Endothelial cell of umbilical vein (primary cell): ENCODE results near the gene WNT11. TPM values are rescaled to one million over a fixed set of nuclear protein-coding genes. Genes with fewer than 3 reads are reported as not detected.

Experiments used
- BruUV-seq: library from RNA; stranded (reverse); fragments of 400-500 nt; replicated peaks from 2 replicates; lab custom pipeline; 2021; lab: Mats Ljungman, UMichigan
- CTCF ChIA-PET: fragments of 300-600, 350-600 bp; sonication (Branson Sonifier 250); formaldehyde crosslinking; loops from one replicate; lab custom pipeline; 2021; ENCODE audit warnings: antibody characterized with exemption, inconsistent platforms; lab: Charles Lee
- POLR2A ChIA-PET: fragments of 300-600, 350-600 bp; sonication (Branson Sonifier 250); formaldehyde crosslinking; loops from one replicate; lab custom pipeline; 2021; ENCODE audit warnings: antibody characterized with exemption, inconsistent platforms; lab: Charles Lee
- DNase-seq: peaks from one replicate; pipeline ENCODE4 v3.0.0-alpha.2; 2011; ENCODE audit warnings: low read depth, low spot score
- FAIRE-seq: peaks from 2 replicates; lab custom pipeline; 2011; peaks lifted over from hg19 to GRCh38; lab: Jason Lieb, UNC
- H2AFZ ChIP-seq: 2 replicates; pipeline ENCODE4 v1.6.0; 2012; ENCODE audit warnings: low read depth, low read length, control low read depth, inconsistent platforms
- H3K27ac ChIP-seq: 2 replicates; pipeline ENCODE4 v1.5.1; 2011; ENCODE audit warnings: low read depth, mild to moderate bottlenecking, control low read depth, low read length, moderate library complexity; ENCODE audit not compliant: insufficient read depth
- H3K27me3 ChIP-seq, 2 experiments: 2 replicates each; pipeline versions ENCODE4 v1.6.0 to v1.6.1; 2011; ENCODE audit warnings: low read length in 2 of 2, mixed read lengths in 1 of 2; ENCODE audit not compliant: control insufficient read depth in 2 of 2, insufficient read depth in 2 of 2
- H3K36me3 ChIP-seq, 2 experiments: 2 replicates in 1 of 2; 3 replicates in 1 of 2; pipeline ENCODE4 v1.5.1; 2011; ENCODE audit warnings: low read length in 2 of 2, mild to moderate bottlenecking in 1 of 2, moderate library complexity in 1 of 2; ENCODE audit not compliant: control insufficient read depth in 2 of 2, insufficient read depth in 2 of 2; ENCODE audit errors: extremely low read depth in 1 of 2
- H3K4me1 ChIP-seq: 3 replicates; pipeline ENCODE4 v1.5.1; 2011; ENCODE audit warnings: mild to moderate bottlenecking, low read length; ENCODE audit not compliant: control insufficient read depth, insufficient read depth; ENCODE audit errors: extremely low read depth
- H3K4me2 ChIP-seq: 2 replicates; pipeline ENCODE4 v1.6.1; 2011; ENCODE audit warnings: low read length, control low read depth, mixed read lengths; ENCODE audit not compliant: insufficient read depth
- H3K4me3 ChIP-seq, 3 experiments: fragments of 200-600 bp in 1 of 3; sonication (generic), shearing (Covaris generic) in 1 of 3; replicated peaks in 1 of 3; 2 replicates each; pipeline ENCODE4 v1.5.1; 2011 to 2016; ENCODE audit warnings: control low read depth in 3 of 3, low read length in 3 of 3, mild to moderate bottlenecking in 2 of 3, inconsistent platforms in 1 of 3, low read depth in 1 of 3, moderate library complexity in 1 of 3; ENCODE audit not compliant: insufficient read depth in 1 of 3
- H3K79me2 ChIP-seq: 2 replicates; pipeline ENCODE4 v1.6.0; 2012; ENCODE audit warnings: low read length, inconsistent platforms; ENCODE audit not compliant: control insufficient read depth, insufficient read depth
- H3K9ac ChIP-seq: replicated peaks from 2 replicates; pipeline ENCODE3; 2011; ENCODE audit warnings: low read length, control low read depth; ENCODE audit not compliant: insufficient read depth; ENCODE audit errors: extremely low read depth
- H3K9me1 ChIP-seq: replicated peaks from 3 replicates; pipeline ENCODE4 v1.6.0; 2011; ENCODE audit warnings: mild to moderate bottlenecking, low read length; ENCODE audit not compliant: control insufficient read depth, insufficient read depth; ENCODE audit errors: extremely low read depth
- H3K9me3 ChIP-seq: replicated peaks from 2 replicates; pipeline ENCODE4 v1.5.1; 2012; ENCODE audit warnings: low read length, inconsistent platforms; ENCODE audit not compliant: control insufficient read depth, insufficient read depth
- H4K20me1 ChIP-seq: replicated peaks from 2 replicates; pipeline ENCODE3; 2011; ENCODE audit warnings: mild to moderate bottlenecking, low read length; ENCODE audit not compliant: control insufficient read depth, insufficient read depth; ENCODE audit errors: extremely low read depth
- EZH2 ChIP-seq: IDR thresholded peaks from 2 replicates; pipeline ENCODE4 v1.6.1; 2012; ENCODE audit warnings: borderline replicate concordance, low read depth, mild to moderate bottlenecking, moderate library complexity, low read length, inconsistent platforms; ENCODE audit not compliant: severe bottlenecking
- FOS ChIP-seq: IDR thresholded peaks from 2 replicates; pipeline ENCODE4 v1.6.1; 2011; ENCODE audit warnings: mild to moderate bottlenecking, low read length, moderate library complexity, borderline replicate concordance; ENCODE audit not compliant: insufficient read depth
- GATA2 ChIP-seq: IDR thresholded peaks from 2 replicates; pipeline ENCODE4 v1.7.0; 2011; ENCODE audit warnings: low read depth, mild to moderate bottlenecking, moderate library complexity, mixed read lengths, low read length; ENCODE audit not compliant: insufficient read length, insufficient read depth
- JUN ChIP-seq: IDR thresholded peaks from 2 replicates; pipeline ENCODE4 v1.6.1; 2011; ENCODE audit warnings: borderline replicate concordance, low read depth; ENCODE audit not compliant: insufficient read length, insufficient read depth
- MYC ChIP-seq: IDR thresholded peaks from one replicate; pipeline ENCODE4 v1.6.1; 2011; ENCODE audit warnings: mild to moderate bottlenecking, low read depth, low read length
- POLR2A ChIP-seq: IDR thresholded peaks from 2 replicates; pipeline ENCODE4 v1.6.1; 2012; ENCODE audit warnings: low read depth, mild to moderate bottlenecking, control low read depth, low read length
- POLR2AphosphoS5 ChIP-seq: IDR thresholded peaks from 2 replicates; pipeline ENCODE4 v1.6.1; 2012; ENCODE audit warnings: low read depth, mild to moderate bottlenecking, control low read depth, low read length, moderate library complexity; ENCODE audit not compliant: insufficient read depth
- dilution Hi-C: fragments of 300-500 bp; cut with MboI; formaldehyde crosslinking; loops from one replicate; pipeline ENCODE4 v1.15.0; 2019; ENCODE audit warnings: low sequenced_read_pairs; ENCODE audit not compliant: extremely low pct_ligation_motif_present
- intact Hi-C: fragments of 100-400 bp; cut with micrococcal nuclease; formaldehyde crosslinking; loops from one replicate; pipeline ENCODE4 v1.10.0; 2022
- polyA plus RNA-seq, 4 experiments: library from polyadenylated mRNA; depleted of rRNA in 3 of 4; stranded (reverse) in 3 of 4; unstranded in 1 of 4; fragments of >200 nt; gene quantifications; 2 replicates each; pipeline versions ENCODE4 v1.2.1 to v1.2.3, GENCODE V29; 2011 to 2012; ENCODE audit warnings: missing spikeins in 1 of 4
- total RNA-seq: library from RNA; stranded (reverse); gene quantifications from 2 replicates; pipeline ENCODE4 v1.2.3, GENCODE V29; 2021
- TF ChIP-seq, protein P1 (sequence below): IDR thresholded peaks from 2 replicates; pipeline ENCODE4 v1.6.1; 2011; ENCODE audit not compliant: insufficient read depth, insufficient read length
- TF ChIP-seq, protein P2 (sequence below), 2 donors: IDR thresholded peaks; 1 replicate in 1 of 2; 2 replicates in 1 of 2; pipeline ENCODE4 v1.5.1; 2011; ENCODE audit warnings: low read length in 2 of 2, mild to moderate bottlenecking in 2 of 2, moderate library complexity in 2 of 2, control low read depth in 1 of 2, inconsistent platforms in 1 of 2, low read depth in 1 of 2; ENCODE audit not compliant: insufficient read depth in 1 of 2; ENCODE audit errors: extremely low read depth in 1 of 2

WNT11 gene
- total and polyA plus RNA-seq, 2 donors (not counting 3 experiments of a cell fraction or from before 2014, with no cell fraction given) = not detected

GRCh38 chr11:76153571-76153923 is 52.8 kb downstream of the WNT11 start:
- DNase-seq = no peak
- no peaks in the 10 kb centered on the region for H3K27me3 ChIP-seq
- H4K20me1 ChIP-seq = no peaks in the 10 kb centered on the region
- H3K9me1 ChIP-seq = no peaks in the 10 kb centered on the region
- BruUV-seq = no TSS peak
- H3K79me2 ChIP-seq = no peaks in the 10 kb centered on the region
- H3K4me1 ChIP-seq = no peaks in the 10 kb centered on the region
- ChIA-PET CTCF (interaction anchor here (1.1 to 2.6 kb wide), 2 partner anchors 255 to 430 kb away, joined by 3 to 288 read pairs; no protein-coding TSS in a partner anchor), POLR2A (no interaction called here)
- H3K27ac ChIP-seq = no peak overlapping the region
- intact Hi-C loops (loop anchor here (2.0 to 5.0 kb wide), 2 partner anchors 121 to 431 kb away; no protein-coding TSS in a partner anchor), dilution Hi-C loops (no loop called here)
- FAIRE-seq = no peak
- H3K9ac ChIP-seq = no peak overlapping the region
- H3K4me2 ChIP-seq = no peak overlapping the region
- no peaks in the 10 kb centered on the region for H3K36me3 ChIP-seq
- TF ChIP-seq, protein P1, sequence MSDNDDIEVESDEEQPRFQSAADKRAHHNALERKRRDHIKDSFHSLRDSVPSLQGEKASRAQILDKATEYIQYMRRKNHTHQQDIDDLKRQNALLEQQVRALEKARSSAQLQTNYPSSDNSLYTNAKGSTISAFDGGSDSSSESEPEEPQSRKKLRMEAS = no peak
- TF ChIP-seq, protein P2, sequence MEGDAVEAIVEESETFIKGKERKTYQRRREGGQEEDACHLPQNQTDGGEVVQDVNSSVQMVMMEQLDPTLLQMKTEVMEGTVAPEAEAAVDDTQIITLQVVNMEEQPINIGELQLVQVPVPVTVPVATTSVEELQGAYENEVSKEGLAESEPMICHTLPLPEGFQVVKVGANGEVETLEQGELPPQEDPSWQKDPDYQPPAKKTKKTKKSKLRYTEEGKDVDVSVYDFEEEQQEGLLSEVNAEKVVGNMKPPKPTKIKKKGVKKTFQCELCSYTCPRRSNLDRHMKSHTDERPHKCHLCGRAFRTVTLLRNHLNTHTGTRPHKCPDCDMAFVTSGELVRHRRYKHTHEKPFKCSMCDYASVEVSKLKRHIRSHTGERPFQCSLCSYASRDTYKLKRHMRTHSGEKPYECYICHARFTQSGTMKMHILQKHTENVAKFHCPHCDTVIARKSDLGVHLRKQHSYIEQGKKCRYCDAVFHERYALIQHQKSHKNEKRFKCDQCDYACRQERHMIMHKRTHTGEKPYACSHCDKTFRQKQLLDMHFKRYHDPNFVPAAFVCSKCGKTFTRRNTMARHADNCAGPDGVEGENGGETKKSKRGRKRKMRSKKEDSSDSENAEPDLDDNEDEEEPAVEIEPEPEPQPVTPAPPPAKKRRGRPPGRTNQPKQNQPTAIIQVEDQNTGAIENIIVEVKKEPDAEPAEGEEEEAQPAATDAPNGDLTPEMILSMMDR (IDR thresholded peaks at IDR 0.05; ENCODE audit: extremely low read depth in 1 of 2, insufficient read depth in 1 of 2, low read depth in 1 of 2, low read length in 2 of 2) = no peak
- TF ChIP-seq POLR2A = no peak
- no peak for TF ChIP-seq POLR2AphosphoS5
- no peak for TF ChIP-seq JUN
- no peak for TF ChIP-seq MYC
- no peak for TF ChIP-seq EZH2
- no peak for TF ChIP-seq GATA2
- no peak for TF ChIP-seq FOS
- no peak overlapping the region for H2AFZ ChIP-seq
- no peaks in the 10 kb centered on the region for H3K9me3 ChIP-seq
- no peak overlapping the region for H3K4me3 ChIP-seq
